ENCODE measurements around the gene CTDSPL.

- no peak for TF ChIP-seq CTCF (IDR thresholded peaks at IDR 0.05; ENCODE audit: borderline replicate concordance, extremely low read depth, low read length, poor library complexity, severe bottlenecking)
- no peak for TF ChIP-seq EZH2 (IDR thresholded peaks at IDR 0.05; ENCODE audit: borderline replicate concordance, low read depth, low read length, severe bottlenecking)
These were observed 169.6 kb downstream of the CTDSPL start for GRCh38 chr3:38031022-38031994.
